HepG2 (cell line): ENCODE data around the gene TBC1D4. TPM values are rescaled to one million over a fixed set of nuclear protein-coding genes. Genes with fewer than 3 reads are reported as not detected.

Source experiments
- AHR ChIP-seq: IDR thresholded peaks from 2 replicates; pipeline ENCODE4 v1.6.1; 2018; ENCODE audit warnings: missing genetic modification reagents, missing compliant biosample characterization
- E2F1 ChIP-seq: sonication (generic); formaldehyde crosslinking; IDR thresholded peaks from 2 replicates; pipeline ENCODE4 v1.5.0; 2020; ENCODE audit warnings: missing genetic modification reagents
- ELF3 ChIP-seq: IDR thresholded peaks from 2 replicates; pipeline ENCODE4 v1.6.1; 2016; ENCODE audit warnings: missing genetic modification reagents, missing compliant biosample characterization
- ESRRA ChIP-seq: sonication (generic); formaldehyde crosslinking; IDR thresholded peaks from 2 replicates; pipeline ENCODE4 v1.5.1; 2020; ENCODE audit warnings: mild to moderate bottlenecking, low read depth, missing genetic modification reagents
- FOXO1 ChIP-seq: sonication (generic); formaldehyde crosslinking; IDR thresholded peaks from 2 replicates; pipeline ENCODE4 v1.4.0; 2020; ENCODE audit warnings: missing genetic modification reagents
- ISL2 ChIP-seq: sonication (generic); formaldehyde crosslinking; IDR thresholded peaks from 2 replicates; pipeline ENCODE4 v1.5.0; 2020; ENCODE audit warnings: missing genetic modification reagents
- MTF2 ChIP-seq: sonication (generic); formaldehyde crosslinking; IDR thresholded peaks from 2 replicates; pipeline ENCODE4 v1.5.0; 2020; ENCODE audit warnings: missing genetic modification reagents, borderline replicate concordance
- MZF1 ChIP-seq: sonication (generic); formaldehyde crosslinking; IDR thresholded peaks from 2 replicates; pipeline ENCODE4 v1.8.1; 2023; ENCODE audit warnings: mild to moderate bottlenecking, missing genetic modification reagents, borderline replicate concordance
- PCBP2 ChIP-seq: fragments of 200-400 bp; formaldehyde crosslinking; optimal IDR thresholded peaks from 2 replicates; pipeline ENCODE3; 2018; ENCODE audit warnings: low read length, low read depth; ENCODE audit not compliant: poor library complexity, severe bottlenecking
- PLRG1 ChIP-seq: fragments of 450-650 bp; conservative IDR thresholded peaks from 2 replicates; pipeline ENCODE4 v1.6.1; 2016
- SUZ12 ChIP-seq: fragments of 150-350 bp; IDR thresholded peaks from 2 replicates; pipeline ENCODE4 v1.6.1; 2014; ENCODE audit warnings: low read depth, low read length
- ZBTB33 ChIP-seq: sonication (generic); formaldehyde crosslinking; IDR thresholded peaks from 2 replicates; pipeline ENCODE4 v1.4.0; 2020; ENCODE audit warnings: missing genetic modification reagents
- ZBTB42 ChIP-seq: sonication (generic); formaldehyde crosslinking; IDR thresholded peaks from 2 replicates; pipeline ENCODE4 v1.5.0; 2020; ENCODE audit warnings: mild to moderate bottlenecking, missing genetic modification reagents
- ZBTB7B ChIP-seq: sonication (generic); formaldehyde crosslinking; IDR thresholded peaks from 2 replicates; pipeline ENCODE4 v1.4.0; 2020; ENCODE audit warnings: missing genetic modification reagents
- ZNF20 ChIP-seq: sonication (generic); formaldehyde crosslinking; IDR thresholded peaks from 2 replicates; pipeline ENCODE4 v1.4.0; 2020; ENCODE audit warnings: mild to moderate bottlenecking, moderate library complexity, missing genetic modification reagents
- ZNF205 ChIP-seq: IDR thresholded peaks from 2 replicates; pipeline ENCODE4 v1.6.1; 2018; ENCODE audit warnings: missing biosample characterization, missing genetic modification reagents
- ZNF343 ChIP-seq: sonication (generic); formaldehyde crosslinking; IDR thresholded peaks from 2 replicates; pipeline ENCODE4 v1.4.0; 2020; ENCODE audit warnings: mild to moderate bottlenecking, missing genetic modification reagents
- ZNF572 ChIP-seq: sonication (generic); formaldehyde crosslinking; IDR thresholded peaks from 2 replicates; pipeline ENCODE4 v1.5.1; 2020; ENCODE audit warnings: mild to moderate bottlenecking, missing genetic modification reagents
- ZNF614 ChIP-seq: IDR thresholded peaks from 2 replicates; pipeline ENCODE4 v1.6.1; 2018; ENCODE audit warnings: missing biosample characterization, missing genetic modification reagents, inconsistent platforms, borderline replicate concordance
- ZNF7 ChIP-seq: IDR thresholded peaks from 2 replicates; pipeline ENCODE4 v1.6.1; 2016; ENCODE audit warnings: missing biosample characterization, missing genetic modification reagents
- polyA plus RNA-seq, 8 experiments: library from polyadenylated mRNA; depleted of rRNA in 3 of 8; stranded (reverse) in 7 of 8; unstranded in 1 of 8; fragments of >200 nt; fragmentation: Illumina TruSeq in 4 of 8; extraction: Trizol in 4 of 8; gene quantifications; 2 replicates each; pipeline versions ENCODE4 v1.2.1 to v1.2.3, GENCODE V29; 2011 to 2016; ENCODE audit warnings: low read depth in 4 of 8, missing spikeins in 1 of 8, mixed read lengths in 1 of 8; ENCODE audit not compliant: insufficient read depth in 1 of 8
- total RNA-seq, 5 experiments: library from RNA; depleted of rRNA; stranded (reverse); fragments of >200 nt; fragmentation: Illumina TruSeq; extraction: Trizol; gene quantifications; 2 replicates each; pipeline ENCODE4 v1.2.3, GENCODE V29; 2016; ENCODE audit warnings: low read depth in 1 of 5
- TF ChIP-seq, protein P1 (sequence below): sonication (generic); formaldehyde crosslinking; IDR thresholded peaks from 2 replicates; pipeline ENCODE4 v1.4.0; 2020; ENCODE audit warnings: missing genetic modification reagents
- TF ChIP-seq, protein P2 (sequence below): sonication (generic); formaldehyde crosslinking; IDR thresholded peaks from 2 replicates; pipeline ENCODE4 v1.5.0; 2020; ENCODE audit warnings: missing genetic modification reagents
- TF ChIP-seq, protein P3 (sequence below): sonication (generic); formaldehyde crosslinking; IDR thresholded peaks from 2 replicates; pipeline ENCODE4; 2020; ENCODE audit warnings: missing genetic modification reagents, mild to moderate bottlenecking, borderline replicate concordance

Gene TBC1D4
- total and polyA plus RNA-seq, 2 of the 13 experiments (the other 11 are each of a cell fraction or from before 2014, with no cell fraction given) = 35.9 to 64.4 TPM

- TF ChIP-seq MZF1 (CRISPR knock-in tag) (no peak), SUZ12 (no peak), PLRG1 (no peak), E2F1 (no peak), ZBTB33 (CRISPR knock-in tag) (peak; percentile 82), FOXO1 (CRISPR knock-in tag) (peak; percentile 95), MTF2 (CRISPR knock-in tag) (no peak), ELF3 (CRISPR knock-in tag) (peak; percentile 98), PCBP2 (no peak), ZNF343 (CRISPR knock-in tag) (no peak), ZNF20 (CRISPR knock-in tag) (no peak), ZBTB42 (no peak), ZNF614 (peak; percentile 93), ESRRA (CRISPR knock-in tag) (peak; percentile 76), AHR (CRISPR knock-in tag) (peak; percentile 88; the same call in 1 of the 2 replicates), ZNF572 (no peak), ZNF205 (CRISPR knock-in tag) (peak; percentile 83), ZNF7 (no peak), ZBTB7B (peak; percentile 54; the same call in 1 of the 2 replicates), ISL2 (CRISPR knock-in tag) (peak; percentile 95)
- TF ChIP-seq, protein P1, sequence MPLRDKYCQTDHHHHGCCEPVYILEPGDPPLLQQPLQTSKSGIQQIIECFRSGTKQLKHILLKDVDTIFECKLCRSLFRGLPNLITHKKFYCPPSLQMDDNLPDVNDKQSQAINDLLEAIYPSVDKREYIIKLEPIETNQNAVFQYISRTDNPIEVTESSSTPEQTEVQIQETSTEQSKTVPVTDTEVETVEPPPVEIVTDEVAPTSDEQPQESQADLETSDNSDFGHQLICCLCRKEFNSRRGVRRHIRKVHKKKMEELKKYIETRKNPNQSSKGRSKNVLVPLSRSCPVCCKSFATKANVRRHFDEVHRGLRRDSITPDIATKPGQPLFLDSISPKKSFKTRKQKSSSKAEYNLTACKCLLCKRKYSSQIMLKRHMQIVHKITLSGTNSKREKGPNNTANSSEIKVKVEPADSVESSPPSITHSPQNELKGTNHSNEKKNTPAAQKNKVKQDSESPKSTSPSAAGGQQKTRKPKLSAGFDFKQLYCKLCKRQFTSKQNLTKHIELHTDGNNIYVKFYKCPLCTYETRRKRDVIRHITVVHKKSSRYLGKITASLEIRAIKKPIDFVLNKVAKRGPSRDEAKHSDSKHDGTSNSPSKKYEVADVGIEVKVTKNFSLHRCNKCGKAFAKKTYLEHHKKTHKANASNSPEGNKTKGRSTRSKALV (CRISPR knock-in tag) = no peak
- TF ChIP-seq, protein P2, sequence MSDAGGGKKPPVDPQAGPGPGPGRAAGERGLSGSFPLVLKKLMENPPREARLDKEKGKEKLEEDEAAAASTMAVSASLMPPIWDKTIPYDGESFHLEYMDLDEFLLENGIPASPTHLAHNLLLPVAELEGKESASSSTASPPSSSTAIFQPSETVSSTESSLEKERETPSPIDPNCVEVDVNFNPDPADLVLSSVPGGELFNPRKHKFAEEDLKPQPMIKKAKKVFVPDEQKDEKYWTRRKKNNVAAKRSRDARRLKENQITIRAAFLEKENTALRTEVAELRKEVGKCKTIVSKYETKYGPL (CRISPR knock-in tag) = no peak
- TF ChIP-seq, protein P3, sequence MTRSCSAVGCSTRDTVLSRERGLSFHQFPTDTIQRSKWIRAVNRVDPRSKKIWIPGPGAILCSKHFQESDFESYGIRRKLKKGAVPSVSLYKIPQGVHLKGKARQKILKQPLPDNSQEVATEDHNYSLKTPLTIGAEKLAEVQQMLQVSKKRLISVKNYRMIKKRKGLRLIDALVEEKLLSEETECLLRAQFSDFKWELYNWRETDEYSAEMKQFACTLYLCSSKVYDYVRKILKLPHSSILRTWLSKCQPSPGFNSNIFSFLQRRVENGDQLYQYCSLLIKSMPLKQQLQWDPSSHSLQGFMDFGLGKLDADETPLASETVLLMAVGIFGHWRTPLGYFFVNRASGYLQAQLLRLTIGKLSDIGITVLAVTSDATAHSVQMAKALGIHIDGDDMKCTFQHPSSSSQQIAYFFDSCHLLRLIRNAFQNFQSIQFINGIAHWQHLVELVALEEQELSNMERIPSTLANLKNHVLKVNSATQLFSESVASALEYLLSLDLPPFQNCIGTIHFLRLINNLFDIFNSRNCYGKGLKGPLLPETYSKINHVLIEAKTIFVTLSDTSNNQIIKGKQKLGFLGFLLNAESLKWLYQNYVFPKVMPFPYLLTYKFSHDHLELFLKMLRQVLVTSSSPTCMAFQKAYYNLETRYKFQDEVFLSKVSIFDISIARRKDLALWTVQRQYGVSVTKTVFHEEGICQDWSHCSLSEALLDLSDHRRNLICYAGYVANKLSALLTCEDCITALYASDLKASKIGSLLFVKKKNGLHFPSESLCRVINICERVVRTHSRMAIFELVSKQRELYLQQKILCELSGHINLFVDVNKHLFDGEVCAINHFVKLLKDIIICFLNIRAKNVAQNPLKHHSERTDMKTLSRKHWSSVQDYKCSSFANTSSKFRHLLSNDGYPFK (CRISPR knock-in tag) = no peak
Measured at GRCh38 chr13:75458696-75459422, 23.1 kb downstream of the TBC1D4 start (continued).
